Raji (cell line): ENCODE data around the gene WDR90.

ENCODE experiments used
- POLR2A ChIP-seq: IDR thresholded peaks from 2 replicates; pipeline ENCODE4 v1.6.1; 2011; ENCODE audit warnings: low read depth, low read length, control low read depth; ENCODE audit not compliant: insufficient read depth

The WDR90 gene

GRCh38 chr16:673399-673991 lies 24.3 kb downstream of the WDR90 start:
- no peak for TF ChIP-seq POLR2A

DNA sequence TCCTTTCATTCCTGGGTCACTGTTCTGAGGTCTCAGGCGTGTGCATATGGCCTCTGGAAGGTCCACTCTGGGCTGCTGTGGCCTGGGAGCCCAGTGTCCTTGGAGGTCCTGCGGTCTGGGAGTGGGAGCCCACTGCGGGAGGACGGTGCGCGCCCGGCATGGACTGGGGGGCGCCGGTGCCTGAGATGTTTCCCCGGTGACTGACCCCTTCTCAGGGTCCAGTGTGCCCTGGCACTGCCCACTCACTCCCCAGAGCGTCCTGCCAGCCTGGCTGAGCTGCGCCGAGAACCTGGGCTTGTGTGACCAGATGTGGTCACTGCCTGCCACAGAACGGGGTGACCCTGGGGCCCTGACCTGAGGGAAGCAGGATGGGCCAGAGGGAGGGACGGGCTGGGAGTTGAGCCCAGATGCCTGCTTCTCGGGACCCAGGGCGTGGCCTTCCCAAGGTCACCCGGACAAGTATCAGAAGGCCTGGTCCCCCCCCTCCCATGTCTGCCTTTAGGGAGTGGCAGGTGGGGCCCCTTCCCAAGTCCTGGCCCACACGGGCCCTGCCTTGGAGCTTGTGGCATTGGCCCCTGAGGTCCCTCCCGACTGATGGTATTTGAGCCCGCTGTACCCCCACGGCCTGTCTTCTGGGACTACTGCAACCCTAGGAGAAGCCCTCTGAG lies 25.2 kb downstream of the WDR90 start:
- no peak for TF ChIP-seq POLR2A

DNA sequence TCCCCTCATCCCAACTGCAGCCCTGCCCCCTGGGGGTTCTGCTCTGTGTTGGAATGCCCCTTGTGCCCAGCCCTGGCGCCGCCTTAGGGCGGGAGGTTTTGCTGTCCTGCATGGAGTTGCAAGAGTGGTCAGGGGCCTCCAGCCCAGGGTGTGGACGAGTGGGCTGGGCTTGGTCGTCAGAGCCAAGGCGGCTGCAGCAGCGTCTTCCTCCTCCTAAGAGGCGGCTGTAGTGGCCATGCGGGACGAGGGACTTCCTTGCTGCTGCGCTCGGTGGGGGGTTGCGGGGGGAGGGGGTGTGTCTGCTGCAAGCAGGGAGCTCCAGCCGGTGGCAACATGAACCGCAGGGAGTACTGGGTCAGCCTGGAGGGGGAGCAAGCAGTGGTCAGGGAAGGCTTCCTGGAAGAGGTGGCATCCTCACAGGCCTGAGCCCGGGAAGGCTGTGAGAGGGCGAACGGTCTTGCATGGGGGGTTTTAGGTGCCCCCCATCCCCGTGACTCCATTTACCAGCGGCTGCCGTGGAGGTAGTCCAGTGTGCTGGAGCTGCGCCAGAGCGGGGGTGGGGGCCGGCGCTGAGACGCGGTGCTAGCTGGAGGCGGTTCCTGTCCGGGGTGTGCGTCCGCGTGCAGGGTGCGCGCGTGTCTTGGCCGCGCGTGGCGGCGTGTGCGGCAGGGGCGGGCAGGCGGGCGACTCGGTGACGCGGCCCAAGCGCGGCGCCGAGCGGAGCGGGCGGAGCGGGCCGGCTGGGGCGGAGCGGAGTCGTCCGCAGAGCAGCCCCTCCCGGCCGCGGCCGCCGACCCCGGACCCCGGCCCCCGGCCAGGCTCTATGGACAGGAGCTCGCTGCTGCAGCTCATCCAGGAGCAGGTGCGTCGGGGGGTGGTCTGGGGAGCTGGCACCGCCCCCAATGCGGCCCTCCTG lies 26.1 kb downstream of the WDR90 start, which contains the start of gene RHBDL1:
Gene RHBDL1, plus strand, starts transcription at position 704 of the 916 bp plus-strand sequence. Its CDS starts 120 bp downstream, at position 824.
- no peak for TF ChIP-seq POLR2A

DNA sequence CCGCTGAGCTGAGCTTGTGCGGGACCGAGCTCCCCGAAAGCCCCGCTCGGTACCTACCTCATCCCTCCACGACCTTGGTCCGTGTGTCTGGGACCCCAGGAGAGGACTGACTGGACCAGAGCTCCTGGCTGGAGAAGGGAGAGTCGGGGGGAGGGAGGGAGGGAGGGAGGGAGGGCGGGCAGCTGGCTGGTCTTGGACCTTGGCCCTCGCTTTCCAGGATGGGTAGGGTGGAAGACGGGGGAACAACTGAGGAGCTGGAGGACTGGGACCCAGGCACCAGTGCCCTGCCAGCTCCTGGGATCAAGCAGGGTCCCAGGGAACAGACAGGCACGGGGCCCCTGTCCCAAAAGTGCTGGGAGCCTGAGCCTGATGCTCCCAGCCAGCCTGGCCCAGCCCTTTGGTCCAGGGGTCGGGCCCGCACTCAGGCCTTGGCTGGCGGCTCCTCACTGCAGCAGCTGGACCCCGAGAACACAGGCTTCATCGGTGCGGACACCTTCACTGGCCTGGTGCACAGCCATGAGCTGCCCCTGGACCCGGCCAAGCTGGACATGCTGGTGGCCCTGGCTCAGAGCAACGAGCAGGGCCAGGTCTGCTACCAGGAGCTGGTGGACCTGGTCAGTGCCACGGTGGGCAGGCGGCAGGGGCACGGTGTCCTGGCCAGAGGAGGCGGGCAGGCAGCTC lies 26.9 kb downstream of the WDR90 start:
- no peak for TF ChIP-seq POLR2A

DNA sequence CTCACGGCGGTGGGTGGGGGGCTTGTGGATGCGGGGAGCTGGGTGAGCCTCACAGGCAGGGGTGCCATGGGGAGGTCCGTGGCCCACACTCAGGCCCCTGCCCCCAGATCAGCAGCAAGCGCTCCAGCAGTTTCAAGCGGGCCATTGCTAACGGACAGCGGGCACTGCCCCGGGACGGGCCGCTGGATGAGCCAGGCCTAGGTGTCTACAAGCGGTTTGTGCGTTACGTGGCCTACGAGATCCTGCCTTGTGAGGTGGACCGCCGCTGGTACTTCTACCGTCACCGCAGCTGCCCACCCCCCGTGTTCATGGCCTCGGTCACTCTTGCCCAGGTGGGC lies 27.4 kb downstream of the WDR90 start:
- no peak for TF ChIP-seq POLR2A

- no peak for TF ChIP-seq POLR2A
Measured at GRCh38 chr16:676913-677312, 27.7 kb downstream of the WDR90 start.

DNA sequence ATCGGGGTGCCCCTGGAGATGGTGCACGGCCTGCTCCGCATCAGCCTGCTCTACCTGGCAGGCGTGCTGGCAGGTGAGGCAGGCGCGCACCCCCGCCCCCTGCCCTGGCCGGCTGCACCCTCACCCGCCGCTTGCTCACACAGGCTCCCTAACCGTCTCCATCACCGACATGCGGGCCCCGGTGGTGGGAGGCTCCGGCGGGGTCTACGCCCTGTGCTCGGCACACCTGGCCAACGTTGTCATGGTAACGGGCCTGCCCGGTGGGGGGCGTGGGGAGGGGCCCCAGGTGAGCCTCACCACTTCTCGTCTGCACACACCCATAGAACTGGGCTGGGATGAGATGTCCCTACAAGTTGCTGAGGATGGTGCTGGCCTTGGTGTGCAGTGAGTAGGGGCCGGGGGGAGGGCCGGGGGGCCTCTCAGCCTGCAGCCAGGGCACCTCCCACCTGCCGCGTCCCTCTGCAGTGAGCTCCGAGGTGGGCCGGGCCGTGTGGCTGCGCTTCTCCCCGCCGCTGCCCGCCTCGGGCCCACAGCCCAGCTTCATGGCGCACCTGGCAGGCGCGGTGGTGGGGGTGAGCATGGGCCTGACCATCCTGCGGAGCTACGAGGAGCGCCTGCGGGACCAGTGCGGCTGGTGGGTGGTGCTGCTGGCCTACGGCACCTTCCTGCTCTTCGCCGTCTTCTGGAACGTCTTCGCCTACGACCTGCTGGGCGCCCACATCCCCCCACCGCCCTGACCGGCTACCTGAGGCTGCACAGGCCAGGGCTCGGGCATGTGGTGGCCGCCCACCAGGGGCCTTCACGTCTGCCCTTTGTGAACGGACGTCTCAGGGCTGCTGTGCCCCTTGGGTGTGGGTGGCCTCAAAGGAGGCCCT lies 28.4 kb downstream of the WDR90 start:
- no peak for TF ChIP-seq POLR2A

GRCh38 chr16:678209-678857 lies 29.2 kb downstream of the WDR90 start:
- no peak for TF ChIP-seq POLR2A

- no peak for TF ChIP-seq POLR2A
Measured at GRCh38 chr16:678858-679813, 30.0 kb downstream of the WDR90 start.

DNA sequence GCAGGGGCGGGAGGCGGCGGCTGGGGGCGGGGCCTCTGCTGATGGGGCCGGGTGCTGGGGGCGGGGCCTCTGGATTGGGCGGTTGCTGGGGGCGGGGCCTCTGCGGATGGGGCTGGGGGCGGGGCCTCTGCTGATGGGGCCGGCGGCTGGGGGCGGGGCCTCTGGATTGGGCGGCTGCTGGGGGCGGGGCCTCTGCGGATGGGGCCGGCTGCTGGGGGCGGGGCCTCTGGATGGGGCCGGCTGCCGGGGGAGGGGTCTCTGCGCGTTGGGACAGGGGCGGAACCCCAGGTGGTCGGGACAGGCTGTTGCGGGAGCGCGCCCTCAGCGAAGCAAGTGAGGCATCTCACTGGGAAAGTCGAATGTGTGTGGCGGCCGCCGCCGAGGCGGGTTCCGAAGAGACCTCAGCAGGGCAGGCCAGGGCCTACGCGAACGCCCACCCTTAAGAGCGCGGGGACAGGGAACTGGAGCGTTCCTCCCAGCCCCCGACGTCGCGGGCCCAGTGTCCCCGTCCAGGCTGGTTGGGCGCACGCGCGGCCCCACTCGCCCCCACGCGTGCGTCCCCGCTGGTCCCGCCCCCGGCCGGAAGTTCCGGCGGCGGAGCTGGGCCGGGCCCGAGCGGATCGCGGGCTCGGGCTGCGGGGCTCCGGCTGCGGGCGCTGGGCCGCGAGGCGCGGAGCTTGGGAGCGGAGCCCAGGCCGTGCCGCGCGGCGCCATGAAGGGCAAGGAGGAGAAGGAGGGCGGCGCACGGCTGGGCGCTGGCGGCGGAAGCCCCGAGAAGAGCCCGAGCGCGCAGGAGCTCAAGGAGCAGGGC lies 30.9 kb downstream of the WDR90 start, which contains the start of gene STUB1:
Gene STUB1, plus strand, starts transcription at position 597 of the 811 bp plus-strand sequence. Its CDS starts 116 bp downstream, at position 713.
- peak; percentile 84 for TF ChIP-seq POLR2A

GRCh38 chr16:680625-680945 lies 31.4 kb downstream of the WDR90 start:
- TF ChIP-seq POLR2A = no peak
